Glutamatergic neuron (in vitro differentiated cells): ENCODE data around the gene RWDD3. TPM values are rescaled to one million over a fixed set of nuclear protein-coding genes. Genes with fewer than 3 reads are reported as not detected.

Experiments used
- DNase-seq: peaks from one replicate; pipeline ENCODE4 v3.0.0; 2022
- H3K27ac Mint-ChIP-seq: one replicate; pipeline ENCODE4 v1.8.0; 2020; ENCODE audit warnings: mild to moderate bottlenecking, mixed read lengths, inconsistent platforms; ENCODE audit not compliant: unreplicated experiment
- H3K27me3 Mint-ChIP-seq: one replicate; pipeline ENCODE4 v1.8.0; 2020; ENCODE audit warnings: mild to moderate bottlenecking, moderate library complexity, mixed read lengths, inconsistent platforms; ENCODE audit not compliant: unreplicated experiment
- H3K36me3 Mint-ChIP-seq: one replicate; pipeline ENCODE4 v1.8.0; 2020; ENCODE audit warnings: mild to moderate bottlenecking, mixed read lengths, inconsistent platforms; ENCODE audit not compliant: unreplicated experiment
- H3K4me1 Mint-ChIP-seq: one replicate; pipeline ENCODE4 v1.8.0; 2020; ENCODE audit warnings: mild to moderate bottlenecking, low read depth, mixed read lengths, inconsistent platforms; ENCODE audit not compliant: unreplicated experiment
- H3K4me3 Mint-ChIP-seq: one replicate; pipeline ENCODE4 v1.8.0; 2020; ENCODE audit warnings: mild to moderate bottlenecking, mixed read lengths, inconsistent platforms; ENCODE audit not compliant: unreplicated experiment
- H3K9me3 Mint-ChIP-seq: one replicate; pipeline ENCODE4 v1.8.0; 2020; ENCODE audit warnings: mild to moderate bottlenecking, moderate library complexity, mixed read lengths, inconsistent platforms; ENCODE audit not compliant: unreplicated experiment
- total RNA-seq: library from RNA; stranded (reverse); fragmentation: NEBNext Ultra II Directional; extraction: Animal tissue kit (Norgen Biotek cat#: 25700); gene quantifications from one replicate; pipeline ENCODE4 v1.2.1, GENCODE V29; 2021; ENCODE audit not compliant: unreplicated experiment
- TF ChIP-seq, protein P1 (sequence below): fragments of 200-600 bp; sonication (generic); IDR thresholded peaks from one replicate; pipeline ENCODE4 v1.5.0; 2021; ENCODE audit not compliant: partially characterized antibody, unreplicated experiment

The RWDD3 gene
- total RNA-seq, 1 donor from 2014 or later, result 17.5 TPM

DNA sequence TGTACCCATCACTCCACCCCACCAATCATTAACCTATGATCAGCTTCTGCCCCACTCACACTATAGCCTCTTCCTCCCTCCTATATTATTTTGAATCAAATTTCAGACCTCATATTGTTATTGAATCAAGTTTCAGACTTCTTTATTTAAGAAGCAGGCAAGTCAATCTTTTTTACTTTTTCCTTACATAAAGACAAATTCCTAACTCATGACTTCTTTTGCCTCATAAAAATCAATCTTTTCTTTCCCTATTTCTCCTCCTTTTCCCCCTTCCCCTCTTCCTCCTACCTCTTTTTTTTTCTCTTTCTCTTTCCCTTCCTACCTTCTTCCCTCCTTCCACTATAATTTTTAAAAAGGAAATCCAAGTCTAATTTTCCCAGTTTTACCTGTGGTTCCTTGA lies 4.3 kb upstream of the RWDD3 start:
- Mint-ChIP-seq H3K27me3 (no peaks in the 10 kb centered on the region), H3K4me3 (no peak overlapping the region), H3K9me3 (peaks cover 2% of the 10 kb centered on the region), H3K36me3 (no peaks in the 10 kb centered on the region), H3K4me1 (peaks cover 1% of the 10 kb centered on the region), H3K27ac (no peak overlapping the region)
- TF ChIP-seq, protein P1, sequence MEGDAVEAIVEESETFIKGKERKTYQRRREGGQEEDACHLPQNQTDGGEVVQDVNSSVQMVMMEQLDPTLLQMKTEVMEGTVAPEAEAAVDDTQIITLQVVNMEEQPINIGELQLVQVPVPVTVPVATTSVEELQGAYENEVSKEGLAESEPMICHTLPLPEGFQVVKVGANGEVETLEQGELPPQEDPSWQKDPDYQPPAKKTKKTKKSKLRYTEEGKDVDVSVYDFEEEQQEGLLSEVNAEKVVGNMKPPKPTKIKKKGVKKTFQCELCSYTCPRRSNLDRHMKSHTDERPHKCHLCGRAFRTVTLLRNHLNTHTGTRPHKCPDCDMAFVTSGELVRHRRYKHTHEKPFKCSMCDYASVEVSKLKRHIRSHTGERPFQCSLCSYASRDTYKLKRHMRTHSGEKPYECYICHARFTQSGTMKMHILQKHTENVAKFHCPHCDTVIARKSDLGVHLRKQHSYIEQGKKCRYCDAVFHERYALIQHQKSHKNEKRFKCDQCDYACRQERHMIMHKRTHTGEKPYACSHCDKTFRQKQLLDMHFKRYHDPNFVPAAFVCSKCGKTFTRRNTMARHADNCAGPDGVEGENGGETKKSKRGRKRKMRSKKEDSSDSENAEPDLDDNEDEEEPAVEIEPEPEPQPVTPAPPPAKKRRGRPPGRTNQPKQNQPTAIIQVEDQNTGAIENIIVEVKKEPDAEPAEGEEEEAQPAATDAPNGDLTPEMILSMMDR, result no peak
- DNase-seq, result no peak

DNA sequence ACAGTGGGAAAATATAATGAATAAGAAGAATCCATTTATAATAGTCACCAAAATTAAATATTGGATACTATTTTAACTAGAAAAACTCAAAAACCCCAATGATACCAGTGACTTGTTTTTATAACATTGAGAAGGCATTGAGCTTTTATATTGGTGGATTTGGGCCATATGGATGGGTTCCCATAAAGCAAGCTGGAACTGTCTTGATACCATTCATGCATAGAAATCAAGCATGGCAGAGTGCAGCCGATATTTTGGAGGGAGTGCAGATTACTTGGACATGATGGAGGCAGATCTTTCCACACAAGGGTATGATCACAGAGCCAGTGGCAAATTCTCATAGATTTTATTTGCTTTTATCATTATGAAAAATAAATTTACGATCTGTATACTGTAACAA lies 3.8 kb upstream of the RWDD3 start:
- Mint-ChIP-seq H3K4me1 (peaks cover 1% of the 10 kb centered on the region), H3K4me3 (no peak overlapping the region), H3K9me3 (peaks cover 2% of the 10 kb centered on the region), H3K27me3 (no peaks in the 10 kb centered on the region), H3K27ac (no peak overlapping the region), H3K36me3 (no peaks in the 10 kb centered on the region)
- no peak for DNase-seq
- TF ChIP-seq, protein P1, result no peak

DNA sequence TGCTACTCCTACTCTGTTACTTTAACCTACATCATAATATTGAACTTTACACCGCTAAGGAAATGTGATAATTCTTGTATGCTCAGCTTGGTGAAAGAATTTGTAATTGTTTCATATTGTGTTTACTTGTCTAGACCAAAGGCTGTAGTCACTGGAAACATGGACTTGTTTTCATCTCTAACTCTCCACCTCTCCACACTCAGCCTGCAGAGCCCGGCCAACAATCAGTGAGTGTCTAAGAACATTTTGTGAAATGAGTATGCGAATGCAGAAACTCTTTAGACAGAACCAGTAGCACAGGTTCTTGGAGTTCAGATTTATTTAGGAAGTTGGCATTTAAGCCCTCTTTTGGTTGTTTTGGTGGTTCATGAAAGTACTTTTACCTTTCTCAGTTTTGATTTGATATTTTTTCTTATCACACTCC lies 3.2 kb upstream of the RWDD3 start:
- TF ChIP-seq, protein P1, result no peak
- H3K9me3 Mint-ChIP-seq, result peaks cover 2% of the 10 kb centered on the region
- no peak overlapping the region for H3K27ac Mint-ChIP-seq
- DNase-seq, result no peak
- peaks cover 1% of the 10 kb centered on the region for H3K4me1 Mint-ChIP-seq
- no peaks in the 10 kb centered on the region for H3K36me3 Mint-ChIP-seq
- no peak overlapping the region for H3K4me3 Mint-ChIP-seq
- no peaks in the 10 kb centered on the region for H3K27me3 Mint-ChIP-seq

DNA sequence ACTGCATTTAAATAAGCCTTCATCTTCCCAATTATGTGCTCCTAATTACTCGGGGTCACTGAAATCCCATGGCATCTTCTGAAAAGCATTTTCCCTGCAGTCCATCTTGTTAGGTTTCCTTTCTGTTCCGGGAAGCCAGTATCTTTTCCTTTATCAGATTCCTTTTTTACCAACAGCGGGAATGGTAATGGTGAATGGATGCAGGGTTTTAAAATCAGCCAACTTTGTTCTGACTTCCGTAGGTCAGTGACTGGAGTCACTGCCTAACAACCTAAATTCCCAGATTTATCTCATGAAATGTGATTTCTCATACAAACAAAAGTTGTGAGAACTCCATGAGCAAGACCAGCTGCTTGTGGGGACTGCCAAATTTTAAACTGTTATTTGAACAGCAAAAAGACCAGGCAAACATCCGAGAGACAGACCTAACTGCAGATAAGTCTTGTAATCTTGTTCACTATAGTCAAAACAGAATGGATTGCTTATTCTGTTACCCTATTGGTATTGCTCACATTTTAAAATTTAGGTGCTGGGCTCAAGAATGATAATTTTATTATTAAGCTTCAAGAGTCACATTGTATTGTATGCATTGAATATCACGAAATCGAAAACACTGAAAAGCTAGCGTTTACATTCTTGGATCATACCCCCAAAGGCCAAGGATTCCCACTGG lies 1.2 kb upstream of the RWDD3 start:
- TF ChIP-seq, protein P1, result no peak
- peaks cover 5% of the 10 kb centered on the region for H3K4me1 Mint-ChIP-seq
- H3K36me3 Mint-ChIP-seq, result no peaks in the 10 kb centered on the region
- H3K4me3 Mint-ChIP-seq, result peak overlapping the region; percentile 82
- H3K27ac Mint-ChIP-seq, result no peak overlapping the region
- no peaks in the 10 kb centered on the region for H3K27me3 Mint-ChIP-seq
- DNase-seq, result no peak
- H3K9me3 Mint-ChIP-seq, result peaks cover 5% of the 10 kb centered on the region

DNA sequence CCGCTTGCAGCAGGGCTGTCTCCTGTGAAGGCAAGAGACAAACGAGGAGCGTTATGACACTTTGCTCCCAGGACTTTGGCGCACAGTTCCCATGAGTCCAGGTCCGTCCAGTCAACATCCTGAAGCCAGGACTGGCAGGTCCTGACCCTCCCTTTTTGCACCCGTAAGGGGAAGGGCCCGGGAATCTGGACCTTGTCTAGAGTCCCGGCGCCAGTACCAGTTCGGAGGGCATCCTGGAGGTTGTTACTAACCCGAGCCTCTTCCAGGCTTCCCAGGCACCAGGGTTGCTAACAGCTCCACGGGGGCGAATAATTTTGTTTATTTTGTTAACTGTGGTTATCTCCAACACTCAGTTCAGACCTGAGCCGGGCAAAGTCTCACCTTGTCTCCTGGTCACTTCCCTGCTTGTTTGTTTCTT lies 682 bp upstream of the RWDD3 start:
- H3K27me3 Mint-ChIP-seq, result no peaks in the 10 kb centered on the region
- peak; percentile 16 for DNase-seq
- no peaks in the 10 kb centered on the region for H3K36me3 Mint-ChIP-seq
- peaks cover 3% of the 10 kb centered on the region for H3K9me3 Mint-ChIP-seq
- no peak overlapping the region for H3K27ac Mint-ChIP-seq
- TF ChIP-seq, protein P1, result no peak
- peak overlapping the region; percentile 82 for H3K4me3 Mint-ChIP-seq
- peaks cover 5% of the 10 kb centered on the region for H3K4me1 Mint-ChIP-seq
